BLaER1 treated with 17β-estradiol and CSF1 and Interleukin-3, amounts not matched to agents 10 nM and 100 nM (cell line): ENCODE data around the gene YAF2.

Experiments used
- H3K27ac ChIP-seq, 11 experiments: shearing (Covaris generic); formaldehyde crosslinking; 2 replicates each; pipeline ENCODE4 v1.8.1; 2022
- H3K27me3 ChIP-seq, 11 experiments: shearing (Covaris generic); formaldehyde crosslinking; 2 replicates each; pipeline ENCODE4 v1.8.1; 2022
- H3K36me3 ChIP-seq, 11 experiments: shearing (Covaris generic); formaldehyde crosslinking; 2 replicates each; pipeline ENCODE4 v1.8.1; 2022
- H3K4me1 ChIP-seq, 10 experiments: shearing (Covaris generic); formaldehyde crosslinking; 2 replicates each; pipeline ENCODE4 v1.8.1; 2022
- H3K4me2 ChIP-seq, 11 experiments: shearing (Covaris generic); formaldehyde crosslinking; 2 replicates each; pipeline ENCODE4 v1.8.1; 2022
- H3K4me3 ChIP-seq, 10 experiments: shearing (Covaris generic); formaldehyde crosslinking; 2 replicates each; pipeline ENCODE4 v1.8.1; 2022
- H3K9ac ChIP-seq, 11 experiments: shearing (Covaris generic); formaldehyde crosslinking; 2 replicates each; pipeline ENCODE4 v1.8.1; 2022
- H3K9me3 ChIP-seq, 11 experiments: shearing (Covaris generic); formaldehyde crosslinking; replicated peaks in 1 of 11; 2 replicates each; pipeline ENCODE4 v1.8.1; 2022
- H4K20me1 ChIP-seq, 11 experiments: shearing (Covaris generic); formaldehyde crosslinking; 2 replicates each; pipeline ENCODE4 v1.8.1; 2022
- Cebpa-rat ChIP-seq, 11 experiments: shearing (Covaris generic); IDR thresholded peaks; 2 replicates each; pipeline ENCODE4 v1.8.1; 2022

The YAF2 gene

GRCh38 chr12:42238240-42239140, at the start of gene YAF2:
YAF2 (minus strand) TSS chr12:42238248; CDS start chr12:42238180, 68 bp downstream.
- H3K36me3 ChIP-seq: peaks cover 16 to 25% (median 22%) of the 10 kb centered on the region in 11 experiments
- peak within 1 kb of the TSS; percentile 71 to 94 (median 89) for H3K4me2 ChIP-seq
- H3K9me3 ChIP-seq: no peaks in the 10 kb centered on the region
- H3K9ac ChIP-seq: peak within 1 kb of the TSS; percentile 96 to 98 (median 97)
- no peak for TF ChIP-seq Cebpa-rat (IDR thresholded peaks at IDR 0.05)
- H3K4me3 ChIP-seq: peak within 1 kb of the TSS; percentile 85 to 96 (median 92)
- H3K27ac ChIP-seq: peak within 1 kb of the TSS; percentile 88 to 98 (median 97)
- peaks cover 0 to 38% (median 24%) of the 10 kb centered on the region in 11 experiments; a peak in 19 of 22 replicates for H4K20me1 ChIP-seq
- no peaks in the 10 kb centered on the region for H3K27me3 ChIP-seq
- H3K4me1 ChIP-seq: peaks cover 21 to 33% (median 29%) of the 10 kb centered on the region in 10 experiments

GRCh38 chr12:42286741-42287140, 48.7 kb upstream of the YAF2 start:
- no peaks in the 10 kb centered on the region for H3K36me3 ChIP-seq
- H4K20me1 ChIP-seq: no peaks in the 10 kb centered on the region
- H3K9ac ChIP-seq: no peak overlapping the region
- no peak overlapping the region for H3K4me2 ChIP-seq
- TF ChIP-seq Cebpa-rat (IDR thresholded peaks at IDR 0.05): no peak
- no peak overlapping the region for H3K4me3 ChIP-seq
- no peaks in the 10 kb centered on the region for H3K9me3 ChIP-seq
- no peaks in the 10 kb centered on the region for H3K27me3 ChIP-seq
- peaks cover 0 to 20% (median 8%) of the 10 kb centered on the region in 10 experiments; a peak in 13 of 20 replicates for H3K4me1 ChIP-seq
- no peak overlapping the region for H3K27ac ChIP-seq

GRCh38 chr12:42285431-42285830, 47.4 kb upstream of the YAF2 start:
- H4K20me1 ChIP-seq: no peaks in the 10 kb centered on the region
- H3K4me3 ChIP-seq: no peak overlapping the region
- peaks cover 0 to 20% (median 8%) of the 10 kb centered on the region in 10 experiments; a peak in 13 of 20 replicates for H3K4me1 ChIP-seq
- no peak overlapping the region for H3K27ac ChIP-seq
- H3K9me3 ChIP-seq: no peaks in the 10 kb centered on the region
- H3K36me3 ChIP-seq: no peaks in the 10 kb centered on the region
- TF ChIP-seq Cebpa-rat (IDR thresholded peaks at IDR 0.05): no peak
- H3K9ac ChIP-seq: no peak overlapping the region
- H3K27me3 ChIP-seq: no peaks in the 10 kb centered on the region
- no peak overlapping the region for H3K4me2 ChIP-seq

GRCh38 chr12:42284876-42285275, 46.8 kb upstream of the YAF2 start:
- peaks cover 0 to 20% (median 8%) of the 10 kb centered on the region in 10 experiments; a peak in 13 of 20 replicates for H3K4me1 ChIP-seq
- TF ChIP-seq Cebpa-rat (IDR thresholded peaks at IDR 0.05): no peak
- H3K4me2 ChIP-seq: no peak overlapping the region

GRCh38 chr12:42284157-42284556, 46.1 kb upstream of the YAF2 start:
- TF ChIP-seq Cebpa-rat (IDR thresholded peaks at IDR 0.05): no peak
- Histone ChIP-seq H3K4me1 (peaks cover 0 to 20% (median 8%) of the 10 kb centered on the region in 10 experiments; a peak in 13 of 20 replicates), H3K4me2 (peak overlapping the region in 5 of 11 experiments; percentile 41 to 66 (median 43); a peak in 9 of 22 replicates), H3K9me3 (no peaks in the 10 kb centered on the region), H3K27ac (no peak overlapping the region), H3K9ac (no peak overlapping the region), H3K36me3 (no peaks in the 10 kb centered on the region), H3K4me3 (no peak overlapping the region), H4K20me1 (no peaks in the 10 kb centered on the region), H3K27me3 (no peaks in the 10 kb centered on the region)

More at GRCh38 chr12:42284876-42285275, 46.8 kb upstream of the YAF2 start:
- Histone ChIP-seq H4K20me1 (no peaks in the 10 kb centered on the region), H3K4me3 (no peak overlapping the region), H3K36me3 (no peaks in the 10 kb centered on the region), H3K9me3 (no peaks in the 10 kb centered on the region), H3K9ac (no peak overlapping the region), H3K27ac (no peak overlapping the region), H3K27me3 (no peaks in the 10 kb centered on the region)

GRCh38 chr12:42283739-42284138, 45.7 kb upstream of the YAF2 start:
- Histone ChIP-seq H3K4me2 (peak overlapping the region in 5 of 11 experiments; percentile 41 to 66 (median 43); a peak in 9 of 22 replicates), H3K4me3 (no peak overlapping the region), H3K9ac (no peak overlapping the region), H3K27ac (no peak overlapping the region), H3K4me1 (peaks cover 0 to 20% (median 8%) of the 10 kb centered on the region in 10 experiments; a peak in 13 of 20 replicates), H3K9me3 (no peaks in the 10 kb centered on the region), H3K36me3 (no peaks in the 10 kb centered on the region), H4K20me1 (no peaks in the 10 kb centered on the region), H3K27me3 (no peaks in the 10 kb centered on the region)
- TF ChIP-seq Cebpa-rat (IDR thresholded peaks at IDR 0.05): peak in 4 of 11 experiments; percentile 14 to 53 (median 36); a peak in 3 of 22 replicates

GRCh38 chr12:42282294-42282693, 44.2 kb upstream of the YAF2 start:
- Histone ChIP-seq H3K9ac (no peak overlapping the region), H3K4me1 (peaks cover 0 to 20% (median 8%) of the 10 kb centered on the region in 10 experiments; a peak in 13 of 20 replicates), H3K27me3 (no peaks in the 10 kb centered on the region), H4K20me1 (no peaks in the 10 kb centered on the region), H3K4me3 (no peak overlapping the region), H3K36me3 (no peaks in the 10 kb centered on the region), H3K4me2 (no peak overlapping the region), H3K9me3 (no peaks in the 10 kb centered on the region), H3K27ac (no peak overlapping the region)
- TF ChIP-seq Cebpa-rat (IDR thresholded peaks at IDR 0.05): no peak

GRCh38 chr12:42281844-42282243, 43.8 kb upstream of the YAF2 start:
- H3K4me2 ChIP-seq: no peak overlapping the region
- no peak for TF ChIP-seq Cebpa-rat (IDR thresholded peaks at IDR 0.05)
- peaks cover 0 to 20% (median 8%) of the 10 kb centered on the region in 10 experiments; a peak in 13 of 20 replicates for H3K4me1 ChIP-seq
- no peak overlapping the region for H3K27ac ChIP-seq
- no peak overlapping the region for H3K9ac ChIP-seq
- no peaks in the 10 kb centered on the region for H3K9me3 ChIP-seq
- no peak overlapping the region for H3K4me3 ChIP-seq
- no peaks in the 10 kb centered on the region for H4K20me1 ChIP-seq
- H3K36me3 ChIP-seq: no peaks in the 10 kb centered on the region
- no peaks in the 10 kb centered on the region for H3K27me3 ChIP-seq

GRCh38 chr12:42281278-42281677, 43.2 kb upstream of the YAF2 start:
- peaks cover 0 to 20% (median 8%) of the 10 kb centered on the region in 10 experiments; a peak in 13 of 20 replicates for H3K4me1 ChIP-seq
- no peaks in the 10 kb centered on the region for H3K9me3 ChIP-seq
- no peak overlapping the region for H3K27ac ChIP-seq
- no peak for TF ChIP-seq Cebpa-rat (IDR thresholded peaks at IDR 0.05)
- no peaks in the 10 kb centered on the region for H3K36me3 ChIP-seq
- no peak overlapping the region for H3K4me2 ChIP-seq
- no peaks in the 10 kb centered on the region for H4K20me1 ChIP-seq
- no peak overlapping the region for H3K4me3 ChIP-seq
- H3K27me3 ChIP-seq: no peaks in the 10 kb centered on the region
- no peak overlapping the region for H3K9ac ChIP-seq
